CD4-positive, alpha-beta T cell (primary cell): ENCODE results near the gene ELFN1. TPM values are rescaled to one million over a fixed set of nuclear protein-coding genes. Genes with fewer than 3 reads are reported as not detected.

Experiments used
- ATAC-seq: fragments of 200-7000 bp; cut with Tn5 transposase; one replicate; pipeline ENCODE4 v1.10.0; 2022; ENCODE audit warnings: mild to moderate bottlenecking; ENCODE audit not compliant: poor library complexity
- CTCF ChIA-PET: fragments of 350-600 bp; sonication (Branson Sonifier 250); formaldehyde crosslinking; loops from one replicate; lab custom pipeline; 2021; ENCODE audit warnings: antibody characterized with exemption, inconsistent platforms; lab: Charles Lee
- POLR2A ChIA-PET: fragments of 350-600 bp; sonication (Branson Sonifier 250); formaldehyde crosslinking; loops from one replicate; lab custom pipeline; 2021; ENCODE audit warnings: antibody characterized with exemption, inconsistent platforms; lab: Charles Lee
- DNase-seq, 14 experiments: peaks; one replicate each; pipeline ENCODE4 v3.0.0-alpha.2; 2013 to 2020; ENCODE audit warnings: mixed read lengths in 2 of 14
- H3K27ac ChIP-seq, 2 donors: one replicate each; pipeline versions ENCODE4 v1.5.1 to v1.7.0; 2013; ENCODE audit warnings: low read length in 2 of 2, low read depth in 1 of 2, mild to moderate bottlenecking in 1 of 2
- H3K27me3 ChIP-seq, 2 experiments: 1 replicate in 1 of 2; 2 replicates in 1 of 2; pipeline versions ENCODE4 v1.6.1 to v1.7.0; 2013; ENCODE audit warnings: low read length in 2 of 2, control low read depth in 1 of 2, mild to moderate bottlenecking in 1 of 2, moderate library complexity in 1 of 2; ENCODE audit not compliant: insufficient read depth in 2 of 2, control insufficient read depth in 1 of 2
- H3K36me3 ChIP-seq: one replicate; pipeline ENCODE4 v1.6.1; 2013; ENCODE audit warnings: low read length, control low read depth; ENCODE audit not compliant: insufficient read depth
- H3K4me1 ChIP-seq: one replicate; pipeline ENCODE4 v1.6.1; 2013; ENCODE audit warnings: low read length, control low read depth; ENCODE audit not compliant: insufficient read depth
- H3K4me3 ChIP-seq: one replicate; pipeline ENCODE4 v1.5.1; 2013; ENCODE audit warnings: mild to moderate bottlenecking, low read length, moderate library complexity
- H3K9me3 ChIP-seq, 2 experiments: 1 replicate in 1 of 2; 2 replicates in 1 of 2; pipeline versions ENCODE4 v1.6.1 to v1.7.0; 2013; ENCODE audit warnings: low read length in 2 of 2, mild to moderate bottlenecking in 2 of 2, control low read depth in 1 of 2, moderate library complexity in 1 of 2; ENCODE audit not compliant: control insufficient read depth in 1 of 2, insufficient read depth in 1 of 2
- H3K27ac Mint-ChIP-seq: one replicate; pipeline ENCODE4 v1.8.0; 2020; ENCODE audit warnings: mixed read lengths
- H3K27me3 Mint-ChIP-seq: one replicate; pipeline ENCODE4 v1.8.0; 2021; ENCODE audit warnings: mixed read lengths
- H3K36me3 Mint-ChIP-seq: one replicate; pipeline ENCODE4 v1.8.0; 2021; ENCODE audit warnings: low read depth, mixed read lengths
- H3K4me1 Mint-ChIP-seq: one replicate; pipeline ENCODE4 v1.8.0; 2021; ENCODE audit warnings: low read depth, mixed read lengths
- H3K4me3 Mint-ChIP-seq: one replicate; pipeline ENCODE4 v1.8.0; 2020; ENCODE audit warnings: mild to moderate bottlenecking, mixed read lengths
- H3K9me3 Mint-ChIP-seq: one replicate; pipeline ENCODE4 v1.8.0; 2020; ENCODE audit warnings: mixed read lengths
- intact Hi-C, 2 experiments: fragments of 100-400 bp; cut with DNase I in 1 of 2; cut with micrococcal nuclease in 1 of 2; formaldehyde crosslinking; loops; one replicate each; pipeline versions ENCODE4 v1.15.1 to v1.9.0; 2023 to 2025; cut with DNase I, micrococcal nuclease
- total RNA-seq, 174 experiments: library from RNA in 2 of 174; stranded (reverse) in 2 of 174; gene quantifications; one replicate each; pipeline ENCODE4 v1.2.3 and lab custom pipeline; 2021 to 2026
- TF ChIP-seq, protein P1 (sequence below): fragments of 200-600 bp; IDR thresholded peaks from one replicate; pipeline ENCODE4 v1.8.0; 2022; ENCODE audit warnings: antibody characterized with exemption, mild to moderate bottlenecking

Gene ELFN1
- total RNA-seq, 2 experiments from 2014 or later, result not detected

DNA sequence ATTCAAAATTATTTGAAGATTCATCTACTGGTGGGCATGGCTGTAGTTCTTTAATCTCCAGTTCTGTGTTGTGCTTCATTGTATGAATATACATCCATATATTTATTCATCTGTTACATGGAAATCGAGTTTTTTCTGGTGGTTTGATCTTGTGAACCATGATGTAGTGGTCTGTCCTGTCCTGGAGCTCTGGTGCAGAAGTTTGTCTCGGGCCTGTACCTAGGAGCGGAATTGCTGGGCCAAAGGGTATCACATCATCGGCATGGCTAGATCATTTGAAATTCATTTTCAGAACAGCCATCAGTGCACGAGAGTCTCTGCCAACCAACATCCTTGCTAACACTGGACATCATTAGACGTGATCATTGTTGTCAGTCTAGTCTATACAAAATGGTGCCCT lies 107.0 kb downstream of the ELFN1 start:
- no peak overlapping the region for H3K27ac Mint-ChIP-seq
- intact Hi-C loops, result no loop called here
- TF ChIP-seq, protein P1, sequence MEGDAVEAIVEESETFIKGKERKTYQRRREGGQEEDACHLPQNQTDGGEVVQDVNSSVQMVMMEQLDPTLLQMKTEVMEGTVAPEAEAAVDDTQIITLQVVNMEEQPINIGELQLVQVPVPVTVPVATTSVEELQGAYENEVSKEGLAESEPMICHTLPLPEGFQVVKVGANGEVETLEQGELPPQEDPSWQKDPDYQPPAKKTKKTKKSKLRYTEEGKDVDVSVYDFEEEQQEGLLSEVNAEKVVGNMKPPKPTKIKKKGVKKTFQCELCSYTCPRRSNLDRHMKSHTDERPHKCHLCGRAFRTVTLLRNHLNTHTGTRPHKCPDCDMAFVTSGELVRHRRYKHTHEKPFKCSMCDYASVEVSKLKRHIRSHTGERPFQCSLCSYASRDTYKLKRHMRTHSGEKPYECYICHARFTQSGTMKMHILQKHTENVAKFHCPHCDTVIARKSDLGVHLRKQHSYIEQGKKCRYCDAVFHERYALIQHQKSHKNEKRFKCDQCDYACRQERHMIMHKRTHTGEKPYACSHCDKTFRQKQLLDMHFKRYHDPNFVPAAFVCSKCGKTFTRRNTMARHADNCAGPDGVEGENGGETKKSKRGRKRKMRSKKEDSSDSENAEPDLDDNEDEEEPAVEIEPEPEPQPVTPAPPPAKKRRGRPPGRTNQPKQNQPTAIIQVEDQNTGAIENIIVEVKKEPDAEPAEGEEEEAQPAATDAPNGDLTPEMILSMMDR, result no peak
- Histone ChIP-seq H3K4me3 (no peak overlapping the region), H3K9me3 (peaks cover 11 to 13% of the 10 kb centered on the region in 2 experiments), H3K36me3 (no peaks in the 10 kb centered on the region), H3K27ac (no peak overlapping the region), H3K27me3 (no peaks in the 10 kb centered on the region), H3K4me1 (no peaks in the 10 kb centered on the region)
- H3K36me3 Mint-ChIP-seq, result no peaks in the 10 kb centered on the region
- no peaks in the 10 kb centered on the region for H3K4me1 Mint-ChIP-seq
- no peak overlapping the region for H3K4me3 Mint-ChIP-seq
- peaks cover 8% of the 10 kb centered on the region for H3K27me3 Mint-ChIP-seq
- peaks cover 9% of the 10 kb centered on the region for H3K9me3 Mint-ChIP-seq
- ChIA-PET POLR2A (no interaction called here), CTCF (interaction anchor here (0.6 kb wide), 1 partner anchor 14 kb away, joined by 4 read pairs; no protein-coding TSS in a partner anchor)
- no peak for ATAC-seq
- DNase-seq, result no peak

DNA sequence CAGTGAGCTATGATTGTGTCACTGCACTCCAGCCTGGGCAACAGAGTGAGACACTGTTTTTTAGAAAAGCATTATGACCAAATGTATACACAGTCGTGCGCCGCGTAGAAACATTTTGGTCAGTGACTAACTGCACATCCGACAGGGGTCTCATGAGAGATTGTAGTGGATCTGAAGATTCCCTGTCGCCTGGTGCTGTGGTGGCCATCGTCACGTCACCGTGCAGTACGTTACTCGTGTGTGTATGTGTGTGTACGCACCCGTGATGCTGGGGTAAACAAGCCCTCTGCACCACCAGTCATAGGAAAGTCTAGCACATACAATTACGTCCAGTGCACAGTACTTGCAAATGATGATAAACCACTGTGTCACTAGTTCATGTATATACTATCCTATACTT lies 109.4 kb downstream of the ELFN1 start:
- Mint-ChIP-seq H3K9me3 (peaks cover 4% of the 10 kb centered on the region), H3K4me3 (no peak overlapping the region), H3K27ac (no peak overlapping the region), H3K27me3 (peaks cover 13% of the 10 kb centered on the region), H3K4me1 (no peaks in the 10 kb centered on the region), H3K36me3 (no peaks in the 10 kb centered on the region)
- POLR2A ChIA-PET, result no interaction called here
- H3K4me3 ChIP-seq, result no peak overlapping the region
- CTCF ChIA-PET, result no interaction called here
- ATAC-seq (no peak), DNase-seq (no peak)
- TF ChIP-seq, protein P1, result no peak
- H3K27me3 ChIP-seq, result no peaks in the 10 kb centered on the region
- peaks cover 6 to 9% of the 10 kb centered on the region in 2 experiments for H3K9me3 ChIP-seq
- intact Hi-C loops, result no loop called here
- H3K4me1 ChIP-seq, result no peaks in the 10 kb centered on the region
- H3K27ac ChIP-seq, result no peak overlapping the region
- no peaks in the 10 kb centered on the region for H3K36me3 ChIP-seq

DNA sequence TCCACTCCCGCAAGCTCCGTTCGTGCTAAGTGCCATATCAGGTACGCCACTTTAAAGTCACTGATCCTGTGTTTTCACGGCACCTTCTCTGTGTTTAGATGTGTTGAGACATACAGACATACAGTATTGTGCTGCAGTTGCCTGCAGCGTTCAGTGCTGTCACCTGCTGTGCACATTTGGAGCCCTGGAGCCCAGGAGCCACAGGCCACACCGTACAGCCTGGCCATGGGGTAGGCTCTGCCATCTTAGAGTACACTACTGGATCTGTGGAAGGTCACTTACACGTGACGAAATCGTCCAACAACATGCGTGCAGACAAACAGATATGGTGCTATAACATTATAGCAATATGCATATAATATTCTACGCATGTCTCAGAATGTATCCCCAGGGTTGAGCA lies 111.3 kb downstream of the ELFN1 start:
- no peak overlapping the region for H3K27ac ChIP-seq
- TF ChIP-seq, protein P1, result no peak
- Mint-ChIP-seq H3K27me3 (peaks cover 17% of the 10 kb centered on the region), H3K4me3 (no peak overlapping the region), H3K27ac (no peak overlapping the region), H3K36me3 (no peaks in the 10 kb centered on the region), H3K9me3 (peaks cover 9% of the 10 kb centered on the region), H3K4me1 (no peaks in the 10 kb centered on the region)
- ChIA-PET POLR2A (no interaction called here), CTCF (interaction anchor here (1.0 kb wide), 1 partner anchor 14 kb away, joined by 3 read pairs; no protein-coding TSS in a partner anchor)
- no peak overlapping the region for H3K4me3 ChIP-seq
- peaks cover 0 to 5% of the 10 kb centered on the region in 2 experiments for H3K27me3 ChIP-seq
- DNase-seq, result no peak
- peaks cover 7 to 10% of the 10 kb centered on the region in 2 experiments for H3K9me3 ChIP-seq
- no peaks in the 10 kb centered on the region for H3K36me3 ChIP-seq
- intact Hi-C loops, result no loop called here
- H3K4me1 ChIP-seq, result no peaks in the 10 kb centered on the region
- ATAC-seq, result no peak
